ENCODE results near the gene AIMP1. TPM values are rescaled to one million over a fixed set of nuclear protein-coding genes. Genes with fewer than 3 reads are reported as not detected.

The AIMP1 gene
- total and polyA plus RNA-seq, 8 donors: 12.1 to 26.4 (median 19.9) TPM

DNA sequence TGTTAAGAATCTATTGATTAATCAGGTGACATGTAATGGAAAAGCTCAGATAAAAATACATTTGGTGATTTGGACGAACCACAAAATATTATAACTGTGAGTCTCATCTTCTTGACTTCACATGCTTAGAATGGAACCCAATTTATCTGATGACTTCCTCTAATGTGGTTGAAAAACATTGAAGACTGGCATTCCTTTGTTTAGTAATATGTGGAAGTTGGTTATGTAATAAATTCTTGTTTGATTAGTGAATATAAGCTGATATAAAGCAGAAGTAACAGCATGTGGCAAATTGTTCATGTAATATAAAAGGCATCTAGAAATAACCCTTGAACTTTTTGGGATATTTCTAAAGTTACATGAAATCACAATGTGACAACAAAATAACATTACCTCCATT, 42.5 kb downstream of the AIMP1 start:
- TF ChIP-seq, protein P1, sequence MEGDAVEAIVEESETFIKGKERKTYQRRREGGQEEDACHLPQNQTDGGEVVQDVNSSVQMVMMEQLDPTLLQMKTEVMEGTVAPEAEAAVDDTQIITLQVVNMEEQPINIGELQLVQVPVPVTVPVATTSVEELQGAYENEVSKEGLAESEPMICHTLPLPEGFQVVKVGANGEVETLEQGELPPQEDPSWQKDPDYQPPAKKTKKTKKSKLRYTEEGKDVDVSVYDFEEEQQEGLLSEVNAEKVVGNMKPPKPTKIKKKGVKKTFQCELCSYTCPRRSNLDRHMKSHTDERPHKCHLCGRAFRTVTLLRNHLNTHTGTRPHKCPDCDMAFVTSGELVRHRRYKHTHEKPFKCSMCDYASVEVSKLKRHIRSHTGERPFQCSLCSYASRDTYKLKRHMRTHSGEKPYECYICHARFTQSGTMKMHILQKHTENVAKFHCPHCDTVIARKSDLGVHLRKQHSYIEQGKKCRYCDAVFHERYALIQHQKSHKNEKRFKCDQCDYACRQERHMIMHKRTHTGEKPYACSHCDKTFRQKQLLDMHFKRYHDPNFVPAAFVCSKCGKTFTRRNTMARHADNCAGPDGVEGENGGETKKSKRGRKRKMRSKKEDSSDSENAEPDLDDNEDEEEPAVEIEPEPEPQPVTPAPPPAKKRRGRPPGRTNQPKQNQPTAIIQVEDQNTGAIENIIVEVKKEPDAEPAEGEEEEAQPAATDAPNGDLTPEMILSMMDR (IDR thresholded peaks at IDR 0.05): no peak
- ATAC-seq (no peak), DNase-seq (no peak), FAIRE-seq (no peak)
- H3K27me3 ChIP-seq: no peaks in the 10 kb centered on the region
- WGBS, 2 donors: 51 to 55% methylated on average over 1 of the region's 1 CpG
- H3K4me3 ChIP-seq: no peak overlapping the region
- H3K4me1 ChIP-seq: no peaks in the 10 kb centered on the region
- no peaks in the 10 kb centered on the region for H3K36me3 ChIP-seq
- no peaks in the 10 kb centered on the region for H3K9me3 ChIP-seq
- no peak overlapping the region for H3K27ac ChIP-seq
- intact Hi-C loops (cut with DNase I): no loop called here

DNA sequence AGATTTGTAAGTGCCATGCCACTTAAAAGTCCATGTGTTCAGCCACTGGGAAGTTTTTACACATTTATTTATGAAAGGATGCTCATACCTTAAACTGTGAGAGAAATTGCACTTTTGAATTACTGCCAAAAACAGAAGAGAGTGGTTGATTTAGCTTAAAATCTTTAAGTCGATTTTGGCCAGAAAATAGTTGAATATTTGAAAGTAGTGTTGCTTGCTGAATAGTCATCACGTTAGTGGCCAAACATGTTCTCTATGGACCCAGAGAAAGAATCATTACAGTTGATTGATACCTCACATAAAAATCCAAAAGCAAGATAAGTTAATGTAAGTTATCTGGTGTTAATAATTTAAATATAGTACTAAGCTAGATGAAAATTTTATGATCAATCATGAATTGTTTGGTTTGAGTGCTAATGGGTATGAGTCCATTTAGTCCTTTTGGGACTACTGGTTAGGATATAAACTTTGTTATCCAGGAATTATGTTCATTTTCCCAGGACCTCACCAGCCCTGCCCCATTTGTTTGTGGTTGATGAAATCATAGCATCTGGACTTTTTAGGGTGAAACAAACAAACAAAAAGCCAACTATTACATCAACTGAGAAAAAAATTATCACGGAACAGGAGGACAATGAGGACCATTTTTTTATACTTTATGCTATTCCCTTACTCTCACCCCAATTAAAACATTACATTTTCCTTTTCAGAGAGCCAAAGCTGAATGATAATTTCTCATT, 45.9 kb downstream of the AIMP1 start:
- ATAC-seq (no peak), DNase-seq (no peak), FAIRE-seq (no peak)
- Histone ChIP-seq H3K4me3 (no peak overlapping the region), H3K4me1 (no peaks in the 10 kb centered on the region), H3K36me3 (no peaks in the 10 kb centered on the region), H3K27me3 (no peaks in the 10 kb centered on the region), H3K27ac (no peak overlapping the region), H3K9me3 (no peaks in the 10 kb centered on the region)
- intact Hi-C loops (cut with DNase I): no loop called here
- 53 to 60% methylated on average over 3 of the region's 3 CpGs for WGBS, 2 donors
- TF ChIP-seq, protein P1 (IDR thresholded peaks at IDR 0.05): no peak

DNA sequence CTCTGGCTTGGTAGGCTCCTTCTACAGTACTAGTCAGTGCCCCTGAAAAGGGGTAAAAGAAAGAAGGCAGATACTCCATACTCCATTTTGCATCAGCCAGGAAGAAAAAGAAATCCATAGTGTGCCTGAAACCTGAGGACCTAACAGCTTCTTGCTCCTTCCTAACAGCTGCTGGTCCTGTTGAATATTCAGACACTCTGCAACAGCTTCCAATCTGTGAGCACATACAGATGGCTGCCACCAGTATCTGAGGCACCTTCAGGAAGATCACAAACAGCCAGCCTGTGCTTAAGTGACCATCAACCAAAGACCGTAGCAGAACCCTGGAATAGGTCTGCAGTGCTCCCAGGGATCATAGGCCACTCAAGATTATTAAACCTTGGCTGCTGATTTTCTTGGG, 47.9 kb downstream of the AIMP1 start:
- Histone ChIP-seq H3K27me3 (no peaks in the 10 kb centered on the region), H3K4me3 (no peak overlapping the region), H3K9me3 (no peaks in the 10 kb centered on the region), H3K27ac (no peak overlapping the region), H3K4me1 (no peaks in the 10 kb centered on the region), H3K36me3 (no peaks in the 10 kb centered on the region)
- no peak for ATAC-seq
- WGBS, 2 donors: 92 to 93% methylated on average over 1 of the region's 1 CpG
- TF ChIP-seq, protein P1 (IDR thresholded peaks at IDR 0.05): no peak
- no peak for FAIRE-seq
- no peak for DNase-seq
- intact Hi-C loops (cut with DNase I): no loop called here

DNA sequence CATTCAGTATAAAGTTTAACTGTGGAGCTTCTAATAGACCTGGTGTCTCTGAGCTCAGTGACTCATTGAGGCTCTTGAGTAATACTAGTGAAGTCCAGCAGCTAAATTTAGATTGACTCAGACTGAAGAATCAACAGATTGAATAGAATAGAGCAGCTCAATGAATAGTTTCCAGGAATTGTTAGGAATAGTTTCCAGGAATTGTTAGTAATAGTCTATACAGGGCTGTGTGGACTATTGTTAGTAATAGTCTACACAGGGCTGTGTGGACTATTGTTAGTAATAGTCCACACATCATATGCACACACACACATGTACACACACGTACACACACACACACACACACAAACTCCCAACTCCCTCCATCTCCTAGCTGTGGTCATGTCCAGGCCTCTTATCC, 49.3 kb downstream of the AIMP1 start:
- no peak overlapping the region for H3K27ac ChIP-seq
- H3K36me3 ChIP-seq: no peaks in the 10 kb centered on the region
- no peak for DNase-seq
- H3K9me3 ChIP-seq: no peaks in the 10 kb centered on the region
- H3K4me1 ChIP-seq: no peaks in the 10 kb centered on the region
- no peaks in the 10 kb centered on the region for H3K27me3 ChIP-seq
- WGBS, 2 donors: 40 to 57% methylated on average over 1 of the region's 1 CpG
- intact Hi-C loops (cut with DNase I): no loop called here
- H3K4me3 ChIP-seq: no peak overlapping the region
- ATAC-seq: peak in 3 of 4 donors; percentile 44 to 86 (median 81)
- FAIRE-seq: no peak
- TF ChIP-seq, protein P1 (IDR thresholded peaks at IDR 0.05): no peak

DNA sequence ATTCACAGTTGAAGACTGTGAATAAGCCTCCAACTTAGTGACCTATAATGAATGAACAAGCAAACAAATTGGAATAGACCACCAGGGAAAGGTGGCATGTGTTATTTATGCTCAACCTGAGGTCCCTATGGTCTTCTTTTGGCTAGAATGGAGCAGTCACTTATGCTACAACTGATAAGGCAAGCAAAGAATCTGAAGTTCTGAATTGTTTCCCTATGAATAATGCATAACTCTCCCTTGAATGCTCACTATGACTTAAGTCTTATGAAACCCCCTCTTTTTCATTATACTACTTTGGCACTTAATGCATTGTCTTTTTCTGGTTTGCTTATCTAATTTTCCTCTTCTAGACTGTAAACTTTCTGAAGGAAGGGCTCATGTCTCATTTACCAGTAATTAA, 49.7 kb downstream of the AIMP1 start:
- Histone ChIP-seq H3K4me3 (no peak overlapping the region), H3K27me3 (no peaks in the 10 kb centered on the region), H3K36me3 (no peaks in the 10 kb centered on the region), H3K4me1 (no peaks in the 10 kb centered on the region), H3K9me3 (no peaks in the 10 kb centered on the region), H3K27ac (no peak overlapping the region)
- TF ChIP-seq, protein P1 (IDR thresholded peaks at IDR 0.05): no peak
- no peak for FAIRE-seq
- no peak for DNase-seq
- ATAC-seq: peak in 1 of 4 donors; percentile 14
- intact Hi-C loops (cut with DNase I): no loop called here

Data from pancreas (tissue), 10 donors.